ENCODE results near the gene SPAG17.

SPAG17 gene

GRCh38 chr1:118028267-118028666 lies 156.8 kb downstream of the SPAG17 start:
- Histone ChIP-seq H3K27me3 (no peaks in the 10 kb centered on the region), H3K36me3 (no peaks in the 10 kb centered on the region), H3K4me3 (ENCODE audit: low read depth, low read length) (no peak overlapping the region), H3K4me1 (no peaks in the 10 kb centered on the region), H3K9me3 (no peaks in the 10 kb centered on the region)
- DNase-seq = no peak
- TF ChIP-seq, protein P1, sequence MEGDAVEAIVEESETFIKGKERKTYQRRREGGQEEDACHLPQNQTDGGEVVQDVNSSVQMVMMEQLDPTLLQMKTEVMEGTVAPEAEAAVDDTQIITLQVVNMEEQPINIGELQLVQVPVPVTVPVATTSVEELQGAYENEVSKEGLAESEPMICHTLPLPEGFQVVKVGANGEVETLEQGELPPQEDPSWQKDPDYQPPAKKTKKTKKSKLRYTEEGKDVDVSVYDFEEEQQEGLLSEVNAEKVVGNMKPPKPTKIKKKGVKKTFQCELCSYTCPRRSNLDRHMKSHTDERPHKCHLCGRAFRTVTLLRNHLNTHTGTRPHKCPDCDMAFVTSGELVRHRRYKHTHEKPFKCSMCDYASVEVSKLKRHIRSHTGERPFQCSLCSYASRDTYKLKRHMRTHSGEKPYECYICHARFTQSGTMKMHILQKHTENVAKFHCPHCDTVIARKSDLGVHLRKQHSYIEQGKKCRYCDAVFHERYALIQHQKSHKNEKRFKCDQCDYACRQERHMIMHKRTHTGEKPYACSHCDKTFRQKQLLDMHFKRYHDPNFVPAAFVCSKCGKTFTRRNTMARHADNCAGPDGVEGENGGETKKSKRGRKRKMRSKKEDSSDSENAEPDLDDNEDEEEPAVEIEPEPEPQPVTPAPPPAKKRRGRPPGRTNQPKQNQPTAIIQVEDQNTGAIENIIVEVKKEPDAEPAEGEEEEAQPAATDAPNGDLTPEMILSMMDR (IDR thresholded peaks at IDR 0.05; ENCODE audit: low read depth, low read length) = no peak

GRCh38 chr1:118023199-118023598 lies 161.8 kb downstream of the SPAG17 start:
- TF ChIP-seq, protein P1 (IDR thresholded peaks at IDR 0.05; ENCODE audit: low read depth, low read length) = no peak
- H3K4me3 ChIP-seq (ENCODE audit: low read depth, low read length) = no peak overlapping the region
- DNase-seq = no peak

GRCh38 chr1:118021668-118022067 lies 163.4 kb downstream of the SPAG17 start:
- Histone ChIP-seq H3K4me3 (ENCODE audit: low read depth, low read length) (no peak overlapping the region), H3K36me3 (no peaks in the 10 kb centered on the region), H3K9me3 (no peaks in the 10 kb centered on the region), H3K27me3 (no peaks in the 10 kb centered on the region; the same call in 1 of the 2 replicates), H3K4me1 (no peaks in the 10 kb centered on the region)
- no peak for DNase-seq
- TF ChIP-seq, protein P1 (IDR thresholded peaks at IDR 0.05; ENCODE audit: low read depth, low read length) = no peak

More at GRCh38 chr1:118023199-118023598, 161.8 kb downstream of the SPAG17 start:
- H3K36me3 ChIP-seq = no peaks in the 10 kb centered on the region
- H3K9me3 ChIP-seq = no peaks in the 10 kb centered on the region
- no peaks in the 10 kb centered on the region for H3K27me3 ChIP-seq
- no peaks in the 10 kb centered on the region for H3K4me1 ChIP-seq

- H3K27me3 ChIP-seq = no peaks in the 10 kb centered on the region; the same call in none of the 2 replicates
- H3K4me3 ChIP-seq (ENCODE audit: low read depth, low read length) = no peak overlapping the region
- no peaks in the 10 kb centered on the region for H3K4me1 ChIP-seq
- TF ChIP-seq, protein P1 (IDR thresholded peaks at IDR 0.05; ENCODE audit: low read depth, low read length) = no peak
- no peaks in the 10 kb centered on the region for H3K36me3 ChIP-seq
- no peaks in the 10 kb centered on the region for H3K9me3 ChIP-seq
- no peak for DNase-seq
These were observed 167.0 kb downstream of the SPAG17 start for GRCh38 chr1:118018060-118018459.

GRCh38 chr1:118013938-118014337 lies 171.1 kb downstream of the SPAG17 start:
- no peak for DNase-seq
- no peaks in the 10 kb centered on the region for H3K36me3 ChIP-seq
- TF ChIP-seq, protein P1 (IDR thresholded peaks at IDR 0.05; ENCODE audit: low read depth, low read length) = no peak
- H3K4me3 ChIP-seq (ENCODE audit: low read depth, low read length) = no peak overlapping the region
- peaks cover 12% of the 10 kb centered on the region for H3K27me3 ChIP-seq
- H3K4me1 ChIP-seq = no peaks in the 10 kb centered on the region
- H3K9me3 ChIP-seq = no peaks in the 10 kb centered on the region

DNA sequence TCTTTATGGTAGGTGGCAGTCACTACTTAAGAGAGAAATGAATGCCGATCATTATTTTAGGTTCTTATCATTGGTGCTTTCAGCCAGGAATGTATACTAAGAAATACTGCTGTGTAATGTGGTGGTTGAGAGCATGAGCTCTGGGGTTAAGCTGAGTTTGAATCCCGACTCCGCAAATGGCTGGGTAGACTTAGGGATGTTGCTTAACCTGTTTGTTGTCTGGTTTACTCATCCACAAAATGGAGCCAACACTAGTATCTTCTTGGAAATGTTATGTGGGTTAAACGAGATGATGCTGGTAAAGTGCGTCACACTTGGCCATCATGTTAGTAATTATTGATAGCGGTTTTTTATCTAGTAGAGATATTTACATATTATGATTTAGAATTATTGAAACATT lies 171.7 kb downstream of the SPAG17 start:
- H3K4me3 ChIP-seq (ENCODE audit: low read depth, low read length) = no peak overlapping the region
- no peaks in the 10 kb centered on the region for H3K9me3 ChIP-seq
- TF ChIP-seq, protein P1 (IDR thresholded peaks at IDR 0.05; ENCODE audit: low read depth, low read length) = no peak
- H3K27me3 ChIP-seq = peaks cover 12% of the 10 kb centered on the region
- no peaks in the 10 kb centered on the region for H3K36me3 ChIP-seq
- DNase-seq = no peak
- no peaks in the 10 kb centered on the region for H3K4me1 ChIP-seq

All from BE2C (cell line).